Mesenchymal stem cell (in vitro differentiated cells and primary cell): ENCODE results near the gene LYRM2.

ENCODE experiments used
- DNase-seq: peaks from one replicate; pipeline ENCODE4 v3.0.0-alpha.2; 2013
- H2AFZ ChIP-seq: one replicate; pipeline ENCODE4 v1.6.1; 2013; ENCODE audit warnings: low read depth, mild to moderate bottlenecking, control low read depth, inconsistent platforms, low read length, moderate library complexity
- H2AK5ac ChIP-seq: 2 replicates; pipeline ENCODE4 v1.6.1; 2013; ENCODE audit warnings: low read length, moderate library complexity, mild to moderate bottlenecking, inconsistent platforms; ENCODE audit not compliant: severe bottlenecking
- H2BK120ac ChIP-seq: one replicate; pipeline ENCODE4 v1.6.1; 2013; ENCODE audit warnings: low read depth, mild to moderate bottlenecking, inconsistent platforms, low read length, moderate library complexity
- H2BK12ac ChIP-seq, 2 experiments: one replicate each; pipeline ENCODE4 v1.6.1; 2013; ENCODE audit warnings: inconsistent platforms in 2 of 2, low read length in 2 of 2, mild to moderate bottlenecking in 2 of 2, moderate library complexity in 2 of 2, control low read depth in 1 of 2
- H2BK15ac ChIP-seq: one replicate; pipeline ENCODE4 v1.6.1; 2013; ENCODE audit warnings: mild to moderate bottlenecking, low read depth, inconsistent platforms; ENCODE audit not compliant: poor library complexity, severe bottlenecking
- H2BK5ac ChIP-seq: 2 replicates; pipeline ENCODE4 v1.6.1; 2013; ENCODE audit warnings: low read depth, mild to moderate bottlenecking, low read length, control low read depth, inconsistent platforms; ENCODE audit not compliant: poor library complexity, severe bottlenecking
- H3K14ac ChIP-seq, 2 experiments: one replicate each; pipeline ENCODE4 v1.6.1; 2013; ENCODE audit warnings: inconsistent platforms in 2 of 2, low read length in 2 of 2, control low read depth in 1 of 2, mild to moderate bottlenecking in 1 of 2, moderate library complexity in 1 of 2
- H3K18ac ChIP-seq, 2 experiments: one replicate each; pipeline ENCODE4 v1.6.1; 2013; ENCODE audit warnings: inconsistent platforms in 2 of 2, low read length in 2 of 2, control low read depth in 1 of 2, low read depth in 1 of 2, mild to moderate bottlenecking in 1 of 2
- H3K23ac ChIP-seq, 2 experiments: one replicate each; pipeline ENCODE4 v1.6.1; 2013; ENCODE audit warnings: inconsistent platforms in 2 of 2, low read length in 2 of 2, mild to moderate bottlenecking in 2 of 2, moderate library complexity in 2 of 2, control low read depth in 1 of 2
- H3K27ac ChIP-seq: 2 replicates; pipeline ENCODE4 v1.5.1; 2013; ENCODE audit warnings: mild to moderate bottlenecking, moderate library complexity, low read length, control low read depth, inconsistent platforms; ENCODE audit not compliant: poor library complexity, severe bottlenecking
- H3K27me3 ChIP-seq, 2 experiments: 2 replicates each; pipeline versions ENCODE4 v1.6.1 to v1.7.0; 2013; ENCODE audit warnings: low read length in 2 of 2, mild to moderate bottlenecking in 2 of 2, moderate library complexity in 2 of 2, control low read depth in 1 of 2, inconsistent platforms in 1 of 2; ENCODE audit not compliant: control insufficient read depth in 1 of 2, insufficient read depth in 1 of 2
- H3K36me3 ChIP-seq, 2 experiments: 2 replicates each; pipeline versions ENCODE4 v1.6.1 to v1.7.0; 2013; ENCODE audit warnings: low read length in 2 of 2, control low read depth in 1 of 2, inconsistent platforms in 1 of 2, low read depth in 1 of 2, mild to moderate bottlenecking in 1 of 2; ENCODE audit not compliant: insufficient read depth in 2 of 2, control insufficient read depth in 1 of 2
- H3K4ac ChIP-seq, 2 experiments: one replicate each; pipeline ENCODE4 v1.6.1; 2013; ENCODE audit warnings: inconsistent platforms in 2 of 2, low read length in 2 of 2, mild to moderate bottlenecking in 2 of 2, moderate library complexity in 2 of 2, control low read depth in 1 of 2, low read depth in 1 of 2
- H3K4me1 ChIP-seq: 2 replicates; pipeline ENCODE4 v1.6.1; 2013; ENCODE audit warnings: low read depth, low read length, control low read depth; ENCODE audit not compliant: control insufficient read depth, insufficient read depth
- H3K4me2 ChIP-seq: 2 replicates; pipeline ENCODE4 v1.6.1; 2013; ENCODE audit warnings: low read length, mild to moderate bottlenecking, inconsistent platforms; ENCODE audit not compliant: poor library complexity, severe bottlenecking
- H3K4me3 ChIP-seq, 2 experiments: 2 replicates each; pipeline versions ENCODE4 v1.5.1 to v1.7.0; 2013; ENCODE audit warnings: low read length in 2 of 2, mild to moderate bottlenecking in 2 of 2, control low read depth in 1 of 2, low read depth in 1 of 2; ENCODE audit not compliant: insufficient read depth in 1 of 2
- H3K79me1 ChIP-seq: replicated peaks from 2 replicates; pipeline ENCODE4 v1.6.1; 2013; ENCODE audit warnings: mild to moderate bottlenecking, control low read depth, low read length, inconsistent platforms; ENCODE audit not compliant: poor library complexity, severe bottlenecking
- H3K9ac ChIP-seq: 2 replicates; pipeline ENCODE4 v1.7.0; 2013; ENCODE audit warnings: mild to moderate bottlenecking, low read length, moderate library complexity
- H3K9me3 ChIP-seq: 2 replicates; pipeline ENCODE4 v1.7.0; 2013; ENCODE audit warnings: mild to moderate bottlenecking, low read length; ENCODE audit not compliant: control insufficient read depth
- H4K8ac ChIP-seq: one replicate; pipeline ENCODE4 v1.6.1; 2013; ENCODE audit warnings: inconsistent platforms, mild to moderate bottlenecking, low read length, moderate library complexity
- H4K91ac ChIP-seq: one replicate; pipeline ENCODE4 v1.6.1; 2013; ENCODE audit warnings: mild to moderate bottlenecking, low read length, inconsistent platforms
- WGBS: methylation state at CpG from one replicate; pipeline ENCODE4 v1.1.7; 2013; ENCODE audit warnings: mixed read lengths; 5-methylcytosine and 5-hydroxymethylcytosine counted together

LYRM2 gene

DNA sequence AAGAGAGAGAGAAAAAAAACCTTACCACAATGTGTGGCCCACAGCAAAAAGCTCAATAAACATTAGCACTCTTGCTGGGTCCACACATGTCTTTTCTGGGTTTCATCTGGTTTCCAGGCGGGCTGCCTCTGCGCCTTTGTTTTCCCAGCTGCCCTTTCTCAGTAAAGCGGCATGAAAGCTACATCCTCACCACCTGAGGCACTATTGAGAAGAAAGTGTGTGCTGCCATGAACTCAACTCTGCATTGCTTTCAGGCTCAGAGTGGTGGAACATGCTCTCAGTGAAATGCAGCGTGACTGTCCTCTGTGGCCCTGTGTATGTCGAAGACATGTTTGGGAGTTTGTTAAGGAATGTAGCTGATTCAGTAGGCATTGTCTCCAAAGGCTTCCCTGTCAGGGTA lies 102.3 kb downstream of the LYRM2 start:
- no peak overlapping the region for H3K4ac ChIP-seq
- H3K27ac ChIP-seq: no peak overlapping the region
- H2BK15ac ChIP-seq: no peak overlapping the region
- no peak overlapping the region for H2BK12ac ChIP-seq
- 69% methylated on average over 5 of the region's 5 CpGs for WGBS
- no peak overlapping the region for H3K23ac ChIP-seq
- H4K91ac ChIP-seq: no peak overlapping the region
- no peak overlapping the region for H3K18ac ChIP-seq
- H2BK5ac ChIP-seq: no peak overlapping the region
- no peaks in the 10 kb centered on the region for H3K4me1 ChIP-seq
- H2BK120ac ChIP-seq: no peak overlapping the region
- H3K9me3 ChIP-seq: no peaks in the 10 kb centered on the region
- H2AFZ ChIP-seq: no peak overlapping the region
- no peak overlapping the region for H3K14ac ChIP-seq
- H2AK5ac ChIP-seq: no peak overlapping the region
- peaks cover 0 to 3% of the 10 kb centered on the region in 2 experiments for H3K27me3 ChIP-seq
- no peak overlapping the region for H3K4me2 ChIP-seq
- H3K9ac ChIP-seq: no peak overlapping the region
- H3K4me3 ChIP-seq: no peak overlapping the region
- no peaks in the 10 kb centered on the region for H3K36me3 ChIP-seq
- DNase-seq: no peak
- H3K79me1 ChIP-seq: no peaks in the 10 kb centered on the region
- no peak overlapping the region for H4K8ac ChIP-seq

DNA sequence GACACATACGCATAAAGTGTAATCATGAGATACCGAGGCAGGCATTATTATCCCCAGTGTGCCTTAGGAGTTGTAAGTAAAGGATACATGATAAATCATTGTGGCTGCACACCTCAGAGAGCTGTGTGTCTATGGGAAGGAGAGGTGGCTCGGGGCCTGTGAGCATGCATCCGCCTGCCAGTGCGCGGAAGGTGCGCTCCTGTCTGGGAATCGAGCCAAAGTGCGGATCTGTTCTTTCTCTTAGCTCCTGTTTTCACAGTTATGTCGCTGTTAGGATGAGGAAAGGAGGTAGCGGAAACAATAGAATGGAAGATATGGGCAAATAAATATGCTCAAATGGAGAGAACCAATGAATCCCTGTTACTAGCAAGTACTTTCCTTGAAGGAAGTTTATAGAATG lies 107.6 kb downstream of the LYRM2 start:
- Histone ChIP-seq H3K9me3 (no peaks in the 10 kb centered on the region), H3K9ac (no peak overlapping the region), H3K14ac (no peak overlapping the region), H2BK15ac (no peak overlapping the region), H2BK5ac (no peak overlapping the region), H3K79me1 (no peaks in the 10 kb centered on the region), H3K4me1 (no peaks in the 10 kb centered on the region), H3K36me3 (no peaks in the 10 kb centered on the region), H2BK12ac (no peak overlapping the region), H4K8ac (no peak overlapping the region), H3K4ac (no peak overlapping the region), H4K91ac (no peak overlapping the region), H3K4me2 (no peak overlapping the region), H2AFZ (no peak overlapping the region), H2BK120ac (no peak overlapping the region), H3K27me3 (peaks cover 0 to 3% of the 10 kb centered on the region in 2 experiments), H3K23ac (no peak overlapping the region), H3K4me3 (no peak overlapping the region), H3K27ac (no peak overlapping the region), H2AK5ac (no peak overlapping the region), H3K18ac (no peak overlapping the region)
- WGBS: 97% methylated on average over 10 of the region's 11 CpGs
- DNase-seq: no peak

GRCh38 chr6:89528866-89529265 lies 109.7 kb downstream of the LYRM2 start:
- Histone ChIP-seq H3K4me2 (no peak overlapping the region), H2BK12ac (no peak overlapping the region), H2BK15ac (no peak overlapping the region), H2BK5ac (no peak overlapping the region), H3K9ac (no peak overlapping the region), H3K23ac (no peak overlapping the region), H4K8ac (no peak overlapping the region), H3K14ac (no peak overlapping the region), H4K91ac (no peak overlapping the region), H3K4ac (no peak overlapping the region), H3K4me3 (no peak overlapping the region), H3K4me1 (no peaks in the 10 kb centered on the region), H2AK5ac (no peak overlapping the region), H3K18ac (no peak overlapping the region), H3K79me1 (no peaks in the 10 kb centered on the region), H2BK120ac (no peak overlapping the region), H3K9me3 (no peaks in the 10 kb centered on the region), H3K27ac (no peak overlapping the region), H2AFZ (no peak overlapping the region), H3K27me3 (peaks cover 0 to 3% of the 10 kb centered on the region in 2 experiments), H3K36me3 (no peaks in the 10 kb centered on the region)
- DNase-seq: no peak

- Histone ChIP-seq H2BK12ac (no peak overlapping the region), H3K4me3 (no peak overlapping the region), H3K4ac (no peak overlapping the region), H2AFZ (no peak overlapping the region), H3K36me3 (no peaks in the 10 kb centered on the region), H3K18ac (no peak overlapping the region), H2BK5ac (no peak overlapping the region), H3K14ac (no peak overlapping the region), H3K23ac (no peak overlapping the region), H2BK120ac (no peak overlapping the region), H2AK5ac (no peak overlapping the region), H3K27ac (no peak overlapping the region), H3K27me3 (no peaks in the 10 kb centered on the region), H4K91ac (no peak overlapping the region), H3K9ac (no peak overlapping the region), H3K4me1 (no peaks in the 10 kb centered on the region), H3K4me2 (no peak overlapping the region), H4K8ac (no peak overlapping the region), H3K79me1 (no peaks in the 10 kb centered on the region), H3K9me3 (no peaks in the 10 kb centered on the region), H2BK15ac (no peak overlapping the region)
- DNase-seq: no peak
- 80% methylated on average over 1 of the region's 2 CpGs for WGBS
Measured at GRCh38 chr6:89527634-89528033, 110.9 kb downstream of the LYRM2 start.
